ENCODE data around the gene C5orf52.
"Not testable (repeated sequence)": the region's sequence is repeated elsewhere in the genome, so short reads cannot be mapped to it uniquely, and the experiment has no call there.

The C5orf52 gene

GRCh38 chr5:157670662-157671591 is at the start of gene C5orf52:
Gene C5orf52, plus strand, starts transcription at chr5:157671533. Its CDS starts 82 bp downstream, at chr5:157671615.
- DNase-seq = no peak

GRCh38 chr5:157624144-157624543 is 47.2 kb upstream of the C5orf52 start:
- DNase-seq = no peak

- DNase-seq = no peak
Observed at GRCh38 chr5:157626831-157627230, 44.5 kb upstream of the C5orf52 start.

- no peak for DNase-seq
Observed at GRCh38 chr5:157630341-157630740, 41.0 kb upstream of the C5orf52 start.

- no peak for DNase-seq
Observed at GRCh38 chr5:157640406-157641066, 30.8 kb upstream of the C5orf52 start.

- no peak for DNase-seq
Observed at GRCh38 chr5:157648275-157648990, 22.9 kb upstream of the C5orf52 start.

GRCh38 chr5:157649101-157649500 is 22.2 kb upstream of the C5orf52 start:
- DNase-seq = no peak

- no peak for DNase-seq
Observed at GRCh38 chr5:157650991-157651611, 20.2 kb upstream of the C5orf52 start.

- DNase-seq = no peak
Observed at GRCh38 chr5:157651623-157652376, 19.5 kb upstream of the C5orf52 start.

- no peak for DNase-seq
Observed at GRCh38 chr5:157652377-157652692, 19.0 kb upstream of the C5orf52 start, which contains the start of gene SOX30. Gene SOX30, minus strand, starts transcription at chr5:157652438. Its CDS starts 360 bp downstream, at chr5:157652078.

- DNase-seq = no peak
Observed at GRCh38 chr5:157657516-157657915, 13.8 kb upstream of the C5orf52 start.

- DNase-seq = no peak
Observed at GRCh38 chr5:157658893-157659292, 12.4 kb upstream of the C5orf52 start.

- DNase-seq = no peak
Observed at GRCh38 chr5:157659868-157660660, 11.3 kb upstream of the C5orf52 start.

- DNase-seq = no peak
Observed at GRCh38 chr5:157665467-157666070, 5.8 kb upstream of the C5orf52 start.

- DNase-seq = no peak
Observed at GRCh38 chr5:157668356-157668755, 3.0 kb upstream of the C5orf52 start.

- no peak for DNase-seq
Observed at GRCh38 chr5:157669701-157670097, 1.6 kb upstream of the C5orf52 start.

- DNase-seq = no peak
Observed at GRCh38 chr5:157671592-157672330, 428 bp downstream of the C5orf52 start.

GRCh38 chr5:157672976-157673375 is 1.6 kb downstream of the C5orf52 start:
- no peak for DNase-seq

- not testable (repeated sequence) for DNase-seq
Observed at GRCh38 chr5:157674351-157674750, 3.0 kb downstream of the C5orf52 start.

GRCh38 chr5:157677931-157678330 is 6.6 kb downstream of the C5orf52 start:
- no peak for DNase-seq
